ENCODE data around the gene PPIL1.

GRCh38 chr6:36886950-36887618 lies 12.5 kb upstream of the PPIL1 start:
- TF ChIP-seq, protein P1, sequence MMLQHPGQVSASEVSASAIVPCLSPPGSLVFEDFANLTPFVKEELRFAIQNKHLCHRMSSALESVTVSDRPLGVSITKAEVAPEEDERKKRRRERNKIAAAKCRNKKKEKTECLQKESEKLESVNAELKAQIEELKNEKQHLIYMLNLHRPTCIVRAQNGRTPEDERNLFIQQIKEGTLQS (IDR thresholded peaks at IDR 0.05; ENCODE audit: borderline replicate concordance, extremely low read depth, low read depth, low read length): no peak
- TF ChIP-seq RCOR1 (conservative IDR thresholded peaks at IDR 0.05; ENCODE audit: low read depth, low read length): no peak
- TF ChIP-seq CEBPB (IDR thresholded peaks at IDR 0.05; ENCODE audit: borderline replicate concordance in 1 of 2, low read depth in 2 of 2, low read length in 2 of 2): no peak
- TF ChIP-seq TAF1 (IDR thresholded peaks at IDR 0.05; ENCODE audit: borderline replicate concordance, low read depth, low read length): no peak
- no peak for TF ChIP-seq REST (IDR thresholded peaks at IDR 0.05; ENCODE audit: low read depth, low read length)
- TF ChIP-seq USF2 (IDR thresholded peaks at IDR 0.05; ENCODE audit: borderline replicate concordance, low read depth, low read length): no peak

All from GM12878 (cell line).